HEK293 (cell line): Measurements from ENCODE around the gene PIP5K1C.

Experiments used
- CTCF ChIP-seq: fragments of 450-650 bp; formaldehyde crosslinking; IDR thresholded peaks from 2 replicates; pipeline ENCODE4 v1.5.1; 2016; ENCODE audit warnings: missing biosample characterization, missing genetic modification characterization
- REST ChIP-seq: fragments of 450-650 bp; formaldehyde crosslinking; IDR thresholded peaks from 2 replicates; pipeline ENCODE4 v1.5.1; 2016; ENCODE audit warnings: missing biosample characterization, missing genetic modification characterization
- ZBTB26 ChIP-seq: fragments of 450-650 bp; formaldehyde crosslinking; optimal IDR thresholded peaks from 2 replicates; pipeline ENCODE3; 2016; ENCODE audit warnings: missing biosample characterization, mild to moderate bottlenecking, missing genetic modification characterization
- ZFHX2 ChIP-seq: fragments of 450-650 bp; formaldehyde crosslinking; conservative IDR thresholded peaks from 2 replicates; pipeline ENCODE4 v1.5.1; 2016; ENCODE audit warnings: missing biosample characterization, missing genetic modification characterization
- ZNF121 ChIP-seq: fragments of 450-650 bp; formaldehyde crosslinking; IDR thresholded peaks from 2 replicates; pipeline ENCODE4 v1.5.1; 2016; ENCODE audit warnings: missing biosample characterization, missing genetic modification characterization
- ZNF274 ChIP-seq, 2 experiments: fragments of 200-500 bp in 1 of 2; fragments of 450-650 bp in 1 of 2; sonication (Bioruptor generic) in 1 of 2; formaldehyde crosslinking in 1 of 2; IDR thresholded peaks; 2 replicates each; pipeline versions ENCODE4 v1.5.1 to v1.6.1; 2014 to 2016; ENCODE audit warnings: borderline replicate concordance in 1 of 2, inconsistent platforms in 1 of 2, low read length in 1 of 2, missing biosample characterization in 1 of 2, missing genetic modification characterization in 1 of 2
- ZNF433 ChIP-seq: fragments of 450-650 bp; formaldehyde crosslinking; IDR thresholded peaks from 2 replicates; pipeline ENCODE4 v1.5.1; 2016; ENCODE audit warnings: missing biosample characterization, missing genetic modification characterization, low read depth
- ZNF518A ChIP-seq: fragments of 450-650 bp; formaldehyde crosslinking; conservative IDR thresholded peaks from 2 replicates; pipeline ENCODE4 v1.5.1; 2016; ENCODE audit warnings: low read depth, missing biosample characterization, missing genetic modification characterization

DNA sequence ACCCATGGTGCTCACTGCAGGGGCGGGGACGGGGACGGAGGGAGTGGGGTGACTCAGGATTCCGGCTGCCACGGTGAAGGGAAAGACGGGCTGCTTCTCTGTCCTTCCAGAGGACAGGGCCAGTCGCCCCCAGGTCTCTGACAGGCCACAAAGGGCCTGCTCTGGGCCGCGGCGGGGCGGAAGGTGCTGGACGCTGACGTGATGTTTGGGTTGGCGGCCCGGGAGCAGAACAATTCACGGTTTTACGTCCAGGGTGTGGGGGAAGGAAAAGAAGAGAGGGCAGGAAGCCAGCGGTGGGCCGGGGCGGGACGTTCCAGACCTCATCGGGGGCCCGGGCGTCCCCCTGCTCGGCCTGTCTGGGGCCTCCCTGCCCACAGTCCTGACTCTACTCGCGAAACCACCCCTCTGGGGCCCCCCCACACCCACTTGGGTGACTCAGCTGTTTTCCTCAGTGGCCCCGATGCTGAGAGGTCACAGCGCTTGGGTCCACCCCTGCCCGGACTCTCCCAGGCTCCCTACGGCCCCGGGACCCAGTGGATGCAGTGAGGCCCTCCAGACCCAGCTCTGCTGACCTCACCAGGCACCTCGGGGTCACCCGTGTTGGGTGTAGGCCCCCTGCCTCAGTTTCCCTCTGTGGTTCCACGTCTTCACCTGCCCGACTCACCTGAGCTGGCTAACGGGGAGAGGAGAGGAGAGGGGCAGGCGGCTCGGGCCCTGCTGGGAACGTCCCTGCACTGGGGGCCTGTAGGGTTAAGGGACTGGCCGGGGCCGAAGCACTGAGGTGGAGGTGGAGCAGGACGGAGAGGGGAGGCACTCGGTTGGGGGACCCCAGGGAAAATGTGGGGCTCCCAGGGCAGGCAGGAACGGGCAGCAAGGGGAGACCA is 29.2 kb downstream of the PIP5K1C start:
- TF ChIP-seq REST (tag by site-specific recombination) (no peak), ZNF274 (IDR thresholded peaks at IDR 0.05; ENCODE audit: low read length) (no peak), ZNF274 (tag by site-specific recombination; IDR thresholded peaks at IDR 0.05; ENCODE audit: borderline replicate concordance) (no peak), CTCF (tag by site-specific recombination) (no peak), ZNF433 (tag by site-specific recombination) (no peak), ZNF121 (tag by site-specific recombination) (no peak), ZFHX2 (tag by site-specific recombination) (no peak), ZNF518A (tag by site-specific recombination) (no peak), ZBTB26 (tag by site-specific recombination) (no peak)
